Epithelial cell of esophagus (primary cell): ENCODE measurements around the gene DAND5.

Experiments
- DNase-seq: peaks from one replicate; pipeline ENCODE4 v3.0.0; 2010; ENCODE audit warnings: low read depth
- H3K4me3 ChIP-seq: 2 replicates; pipeline ENCODE4 v1.5.1; 2011; ENCODE audit warnings: mild to moderate bottlenecking, low read length, control low read depth
- CTCF ChIP-seq: IDR thresholded peaks from 2 replicates; pipeline ENCODE4 v1.5.1; 2011; ENCODE audit warnings: low read depth, mild to moderate bottlenecking, low read length, control low read depth, inconsistent platforms; ENCODE audit not compliant: insufficient read depth; ENCODE audit errors: missing control alignments

DAND5 gene

GRCh38 chr19:12990853-12991252 is 21.5 kb downstream of the DAND5 start:
- no peak for TF ChIP-seq CTCF

GRCh38 chr19:12991296-12991695 is 21.9 kb downstream of the DAND5 start:
- DNase-seq = no peak
- no peak for TF ChIP-seq CTCF
- H3K4me3 ChIP-seq = no peak overlapping the region

More at GRCh38 chr19:12990853-12991252, 21.5 kb downstream of the DAND5 start:
- no peak overlapping the region for H3K4me3 ChIP-seq
- no peak for DNase-seq

- no peak for DNase-seq
- H3K4me3 ChIP-seq = no peak overlapping the region
- no peak for TF ChIP-seq CTCF
Measured at GRCh38 chr19:12992729-12993128, 23.4 kb downstream of the DAND5 start.

- H3K4me3 ChIP-seq = no peak overlapping the region
- no peak for TF ChIP-seq CTCF
- DNase-seq = no peak
Measured at GRCh38 chr19:12993562-12993961, 24.2 kb downstream of the DAND5 start.

GRCh38 chr19:12994701-12995595 is 25.6 kb downstream of the DAND5 start, which contains the start of gene NFIX:
Gene NFIX, plus strand, starts transcription at chr19:12995475. Its CDS starts 363 bp downstream, at chr19:12995838.
- peak within 1 kb of the TSS; percentile 65 for H3K4me3 ChIP-seq
- TF ChIP-seq CTCF = no peak
- DNase-seq = peak; percentile 58

GRCh38 chr19:12995596-12996405 is 26.4 kb downstream of the DAND5 start:
- no peak for DNase-seq
- H3K4me3 ChIP-seq = peak overlapping the region; percentile 65

More at GRCh38 chr19:12995596-12996405, 26.4 kb downstream of the DAND5 start:
- TF ChIP-seq CTCF = no peak
